SU-DHL-6 (cell line): ENCODE results near the gene GOLPH3L.

Experiments used
- H2AFZ ChIP-seq: fragments of 200-600 bp; sonication (generic); 2 replicates; pipeline ENCODE4 v1.6.1; 2014; ENCODE audit warnings: low read depth, mild to moderate bottlenecking, moderate library complexity, mixed read lengths, antibody characterized with exemption, low read length; ENCODE audit not compliant: severe bottlenecking
- H3F3A ChIP-seq: fragments of 200-600 bp; shearing (Covaris generic); 2 replicates; pipeline ENCODE4 v1.6.0; 2016; ENCODE audit warnings: antibody characterized with exemption, mild to moderate bottlenecking; ENCODE audit not compliant: insufficient read depth
- H3K27ac ChIP-seq: fragments of 200-600 bp; sonication (generic); 2 replicates; pipeline ENCODE4 v1.5.1; 2016; ENCODE audit warnings: low read depth, mild to moderate bottlenecking, low read length, moderate library complexity, mixed read lengths
- H3K27me3 ChIP-seq: fragments of 200-600 bp; sonication (generic), shearing (Covaris generic); 2 replicates; pipeline ENCODE4 v1.6.0; 2014; ENCODE audit warnings: mild to moderate bottlenecking, low read length
- H3K36me3 ChIP-seq: fragments of 200-600 bp; sonication (generic); 2 replicates; pipeline ENCODE4 v1.6.1; 2014; ENCODE audit warnings: mild to moderate bottlenecking, low read length, mixed read lengths
- H3K4me2 ChIP-seq: fragments of 300-600, 200-600 bp; shearing (Covaris generic), sonication (generic); 2 replicates; pipeline ENCODE4 v1.6.0; 2014; ENCODE audit warnings: low read length, low read depth, mild to moderate bottlenecking; ENCODE audit not compliant: poor library complexity, severe bottlenecking
- H3K4me3 ChIP-seq: fragments of 200-600 bp; sonication (generic); 2 replicates; pipeline ENCODE4 v1.5.1; 2014; ENCODE audit warnings: antibody characterized with exemption, low read length, mild to moderate bottlenecking, mixed read lengths; ENCODE audit not compliant: insufficient read depth, poor library complexity, severe bottlenecking
- H3K79me2 ChIP-seq: fragments of 200-600 bp; sonication (generic); 2 replicates; pipeline ENCODE4 v1.6.1; 2014; ENCODE audit warnings: mild to moderate bottlenecking, low read length, moderate library complexity; ENCODE audit not compliant: insufficient read depth
- H3K9ac ChIP-seq: fragments of 200-600 bp; sonication (generic); 2 replicates; pipeline ENCODE4 v1.7.0; 2014; ENCODE audit warnings: mild to moderate bottlenecking, low read length
- H3K9me2 ChIP-seq: fragments of 200-600 bp; sonication (generic); replicated peaks from 2 replicates; pipeline ENCODE4 v1.6.1; 2014; ENCODE audit warnings: low read length; ENCODE audit not compliant: insufficient read depth
- H3K9me3 ChIP-seq: fragments of 200-600 bp; sonication (generic); 2 replicates; pipeline ENCODE4 v1.6.1; 2014; ENCODE audit warnings: low read length, mixed read lengths; ENCODE audit not compliant: insufficient read depth
- H4K20me1 ChIP-seq: fragments of 200-600 bp; sonication (generic); 2 replicates; pipeline ENCODE4 v1.6.1; 2014; ENCODE audit warnings: low read depth, mild to moderate bottlenecking, antibody characterized with exemption, low read length, moderate library complexity, mixed read lengths
- EZH2phosphoT487 ChIP-seq: fragments of 200-600 bp; sonication (generic), shearing (Covaris generic); conservative IDR thresholded peaks from 2 replicates; pipeline ENCODE4 v1.6.1; 2018; ENCODE audit warnings: mild to moderate bottlenecking, antibody characterized with exemption, low read length, moderate library complexity, mixed read lengths
- TF ChIP-seq, protein P1 (sequence below): fragments of 200-600 bp; sonication (generic); IDR thresholded peaks from one replicate; pipeline ENCODE4 v1.5.1; 2017; ENCODE audit warnings: antibody characterized with exemption, mild to moderate bottlenecking, low read length, moderate library complexity; ENCODE audit not compliant: insufficient read depth, poor library complexity, severe bottlenecking

Gene GOLPH3L

DNA sequence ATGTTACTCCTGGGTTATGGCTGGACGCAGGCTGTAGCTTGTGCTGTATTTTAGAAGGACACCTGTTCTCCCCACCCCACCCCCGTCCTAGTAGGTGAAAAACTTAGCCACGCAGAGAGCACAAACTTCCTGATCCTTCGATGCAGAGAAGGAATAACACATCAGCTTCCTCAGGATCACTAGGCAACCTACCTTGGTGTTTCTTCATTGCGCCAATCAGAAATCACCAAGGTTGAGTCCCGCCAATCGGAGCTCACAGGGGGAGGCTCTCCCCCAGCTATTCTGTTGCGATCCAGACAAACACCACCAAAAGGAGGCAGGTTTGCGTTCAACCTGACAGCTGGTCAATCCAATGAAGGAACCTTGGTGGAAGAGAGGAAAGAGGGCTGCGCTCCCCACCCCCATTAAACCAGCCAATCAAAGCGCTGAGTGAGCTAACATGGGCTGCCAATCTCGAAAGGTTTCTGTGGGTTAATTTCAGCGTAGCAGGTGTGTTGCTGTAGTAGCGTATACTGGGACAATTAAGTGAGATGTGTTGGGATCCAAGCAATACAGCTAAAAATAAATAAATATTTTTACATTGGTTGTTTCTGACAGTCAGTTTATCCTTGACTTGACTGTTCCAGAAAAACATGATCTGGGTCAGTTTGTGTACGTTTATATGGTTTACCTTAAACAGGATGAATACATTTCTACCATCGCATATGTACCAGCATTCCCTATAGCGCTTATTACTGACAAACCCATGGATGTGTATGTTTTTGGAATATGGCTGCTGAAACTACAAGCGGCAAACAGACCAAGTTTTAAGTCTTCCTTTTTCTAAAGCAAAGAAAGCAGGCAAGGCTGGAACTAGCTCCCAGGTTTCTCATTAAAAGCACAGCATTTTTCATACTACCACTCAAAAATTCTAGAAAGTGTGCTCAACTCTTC, at the start of gene GOLPH3L:
Gene GOLPH3L, minus strand, starts transcription at position 160 of the 933 bp plus-strand sequence. CDS start 2,316 bp downstream, outside the sequence.
- Histone ChIP-seq H3K9me2 (no peaks in the 10 kb centered on the region), H3K9me3 (no peaks in the 10 kb centered on the region), H3K4me2 (peak within 1 kb of the TSS; percentile 96), H3K27me3 (no peaks in the 10 kb centered on the region), H3K27ac (peak within 1 kb of the TSS; percentile 54), H4K20me1 (no peaks in the 10 kb centered on the region), H3K36me3 (peaks cover 17% of the 10 kb centered on the region), H3K79me2 (peaks cover 8% of the 10 kb centered on the region), H2AFZ (peak within 1 kb of the TSS; percentile 92), H3K9ac (peak within 1 kb of the TSS; percentile 64), H3K4me3 (peak within 1 kb of the TSS; percentile 99), H3F3A (peaks cover 34% of the 10 kb centered on the region)
- TF ChIP-seq, protein P1, sequence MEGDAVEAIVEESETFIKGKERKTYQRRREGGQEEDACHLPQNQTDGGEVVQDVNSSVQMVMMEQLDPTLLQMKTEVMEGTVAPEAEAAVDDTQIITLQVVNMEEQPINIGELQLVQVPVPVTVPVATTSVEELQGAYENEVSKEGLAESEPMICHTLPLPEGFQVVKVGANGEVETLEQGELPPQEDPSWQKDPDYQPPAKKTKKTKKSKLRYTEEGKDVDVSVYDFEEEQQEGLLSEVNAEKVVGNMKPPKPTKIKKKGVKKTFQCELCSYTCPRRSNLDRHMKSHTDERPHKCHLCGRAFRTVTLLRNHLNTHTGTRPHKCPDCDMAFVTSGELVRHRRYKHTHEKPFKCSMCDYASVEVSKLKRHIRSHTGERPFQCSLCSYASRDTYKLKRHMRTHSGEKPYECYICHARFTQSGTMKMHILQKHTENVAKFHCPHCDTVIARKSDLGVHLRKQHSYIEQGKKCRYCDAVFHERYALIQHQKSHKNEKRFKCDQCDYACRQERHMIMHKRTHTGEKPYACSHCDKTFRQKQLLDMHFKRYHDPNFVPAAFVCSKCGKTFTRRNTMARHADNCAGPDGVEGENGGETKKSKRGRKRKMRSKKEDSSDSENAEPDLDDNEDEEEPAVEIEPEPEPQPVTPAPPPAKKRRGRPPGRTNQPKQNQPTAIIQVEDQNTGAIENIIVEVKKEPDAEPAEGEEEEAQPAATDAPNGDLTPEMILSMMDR = no peak
- TF ChIP-seq EZH2phosphoT487 = no peak

GRCh38 chr1:150730130-150730721, 33.3 kb upstream of the GOLPH3L start:
- H3K27ac ChIP-seq = no peak overlapping the region
- no peaks in the 10 kb centered on the region for H3K9me3 ChIP-seq
- no peaks in the 10 kb centered on the region for H3K79me2 ChIP-seq
- H3F3A ChIP-seq = peaks cover 13% of the 10 kb centered on the region; the same call in 1 of the 2 replicates
- TF ChIP-seq, protein P1 = no peak
- no peak for TF ChIP-seq EZH2phosphoT487
- peaks cover 10% of the 10 kb centered on the region; the same call in 1 of the 2 replicates for H3K36me3 ChIP-seq
- no peaks in the 10 kb centered on the region for H3K9me2 ChIP-seq
- H2AFZ ChIP-seq = no peak overlapping the region
- H3K4me2 ChIP-seq = no peak overlapping the region
- H3K4me3 ChIP-seq = no peak overlapping the region
- H4K20me1 ChIP-seq = no peaks in the 10 kb centered on the region
- H3K27me3 ChIP-seq = no peaks in the 10 kb centered on the region
- H3K9ac ChIP-seq = no peak overlapping the region

GRCh38 chr1:150724336-150724735, 27.4 kb upstream of the GOLPH3L start:
- Histone ChIP-seq H3K9ac (no peak overlapping the region), H3K4me2 (no peak overlapping the region), H3K9me3 (no peaks in the 10 kb centered on the region), H3F3A (no peaks in the 10 kb centered on the region), H3K36me3 (no peaks in the 10 kb centered on the region), H3K4me3 (no peak overlapping the region), H4K20me1 (no peaks in the 10 kb centered on the region), H2AFZ (no peak overlapping the region), H3K9me2 (no peaks in the 10 kb centered on the region), H3K27me3 (no peaks in the 10 kb centered on the region), H3K27ac (no peak overlapping the region), H3K79me2 (no peaks in the 10 kb centered on the region)
- TF ChIP-seq EZH2phosphoT487 = no peak
- TF ChIP-seq, protein P1 = no peak
